Activated naive CD4-positive, alpha-beta T cell treated with anti-CD3 and anti-CD28 coated beads, Interleukin-2, amount 10 ng/mL, durations not matched to agents 7 days and 5 days (primary cell): ENCODE data around the gene ARRDC1.

Source experiments
- CTCF ChIA-PET: fragments of 350-600 bp; sonication (Branson Sonifier 250); formaldehyde crosslinking; loops from one replicate; lab custom pipeline; 2021; ENCODE audit warnings: antibody characterized with exemption; lab: Charles Lee
- DNase-seq: peaks from one replicate; pipeline ENCODE4 v3.0.0-alpha.2; 2020
- H3K27ac Mint-ChIP-seq: one replicate; pipeline ENCODE4 v1.8.0; 2021; ENCODE audit warnings: mild to moderate bottlenecking, moderate library complexity, mixed read lengths
- H3K27me3 Mint-ChIP-seq: one replicate; pipeline ENCODE4 v1.8.0; 2021; ENCODE audit warnings: mild to moderate bottlenecking, mixed read lengths
- H3K36me3 Mint-ChIP-seq: one replicate; pipeline ENCODE4 v1.8.0; 2021; ENCODE audit warnings: mixed read lengths
- H3K4me1 Mint-ChIP-seq: one replicate; pipeline ENCODE4 v1.8.0; 2021; ENCODE audit warnings: mixed read lengths
- H3K4me3 Mint-ChIP-seq: one replicate; pipeline ENCODE4 v1.8.0; 2021; ENCODE audit warnings: mild to moderate bottlenecking, moderate library complexity, mixed read lengths
- H3K9me3 Mint-ChIP-seq: one replicate; pipeline ENCODE4 v1.8.0; 2021; ENCODE audit warnings: mixed read lengths

Gene ARRDC1

GRCh38 chr9:137643921-137644320 lies 38.4 kb downstream of the ARRDC1 start:
- no peaks in the 10 kb centered on the region for H3K9me3 Mint-ChIP-seq
- CTCF ChIA-PET = interaction anchor here (0.7 kb wide), 1 partner anchor 23 kb away, joined by 6 read pairs; no protein-coding TSS in a partner anchor
- peaks cover 49% of the 10 kb centered on the region for H3K4me1 Mint-ChIP-seq
- H3K27ac Mint-ChIP-seq = no peak overlapping the region
- H3K36me3 Mint-ChIP-seq = peaks cover 47% of the 10 kb centered on the region
- no peaks in the 10 kb centered on the region for H3K27me3 Mint-ChIP-seq
- DNase-seq = no peak
- H3K4me3 Mint-ChIP-seq = no peak overlapping the region

- no peak overlapping the region for H3K4me3 Mint-ChIP-seq
- no peaks in the 10 kb centered on the region for H3K27me3 Mint-ChIP-seq
- H3K36me3 Mint-ChIP-seq = peaks cover 45% of the 10 kb centered on the region
- H3K9me3 Mint-ChIP-seq = no peaks in the 10 kb centered on the region
- H3K27ac Mint-ChIP-seq = no peak overlapping the region
- peaks cover 44% of the 10 kb centered on the region for H3K4me1 Mint-ChIP-seq
- DNase-seq = no peak
- CTCF ChIA-PET = no interaction called here
Measured at GRCh38 chr9:137645211-137645610, 39.7 kb downstream of the ARRDC1 start.

- no peaks in the 10 kb centered on the region for H3K27me3 Mint-ChIP-seq
- H3K27ac Mint-ChIP-seq = peak overlapping the region; percentile 33
- no peak overlapping the region for H3K4me3 Mint-ChIP-seq
- peaks cover 41% of the 10 kb centered on the region for H3K4me1 Mint-ChIP-seq
- CTCF ChIA-PET = no interaction called here
- peaks cover 45% of the 10 kb centered on the region for H3K36me3 Mint-ChIP-seq
- no peak for DNase-seq
- no peaks in the 10 kb centered on the region for H3K9me3 Mint-ChIP-seq
Measured at GRCh38 chr9:137646341-137646740, 40.9 kb downstream of the ARRDC1 start.

GRCh38 chr9:137647096-137647714 lies 41.7 kb downstream of the ARRDC1 start:
- Mint-ChIP-seq H3K36me3 (peaks cover 44% of the 10 kb centered on the region), H3K4me1 (peaks cover 39% of the 10 kb centered on the region), H3K27me3 (no peaks in the 10 kb centered on the region), H3K4me3 (no peak overlapping the region), H3K27ac (peak overlapping the region; percentile 47), H3K9me3 (no peaks in the 10 kb centered on the region)
- CTCF ChIA-PET = interaction anchor here (0.8 kb wide), 1 partner anchor 26 kb away, joined by 3 read pairs; no protein-coding TSS in a partner anchor
- peak; percentile 25 for DNase-seq

- Mint-ChIP-seq H3K36me3 (peaks cover 45% of the 10 kb centered on the region), H3K27ac (no peak overlapping the region), H3K4me1 (peaks cover 39% of the 10 kb centered on the region), H3K9me3 (no peaks in the 10 kb centered on the region), H3K4me3 (no peak overlapping the region), H3K27me3 (no peaks in the 10 kb centered on the region)
- DNase-seq = no peak
- CTCF ChIA-PET = no interaction called here
Measured at GRCh38 chr9:137648396-137648795, 42.9 kb downstream of the ARRDC1 start.

GRCh38 chr9:137649553-137649952 lies 44.1 kb downstream of the ARRDC1 start:
- H3K27me3 Mint-ChIP-seq = no peaks in the 10 kb centered on the region
- no peaks in the 10 kb centered on the region for H3K9me3 Mint-ChIP-seq
- H3K4me3 Mint-ChIP-seq = no peak overlapping the region
- peaks cover 44% of the 10 kb centered on the region for H3K36me3 Mint-ChIP-seq
- DNase-seq = no peak
- CTCF ChIA-PET = no interaction called here
- peaks cover 36% of the 10 kb centered on the region for H3K4me1 Mint-ChIP-seq
- H3K27ac Mint-ChIP-seq = no peak overlapping the region

GRCh38 chr9:137650259-137650658 lies 44.8 kb downstream of the ARRDC1 start:
- no peak for DNase-seq
- Mint-ChIP-seq H3K27ac (peak overlapping the region; percentile 13), H3K4me1 (peaks cover 35% of the 10 kb centered on the region), H3K36me3 (peaks cover 43% of the 10 kb centered on the region), H3K4me3 (no peak overlapping the region), H3K9me3 (no peaks in the 10 kb centered on the region), H3K27me3 (no peaks in the 10 kb centered on the region)
- CTCF ChIA-PET = no interaction called here

- Mint-ChIP-seq H3K27me3 (no peaks in the 10 kb centered on the region), H3K4me1 (peaks cover 32% of the 10 kb centered on the region), H3K36me3 (peaks cover 44% of the 10 kb centered on the region), H3K4me3 (no peak overlapping the region), H3K9me3 (no peaks in the 10 kb centered on the region), H3K27ac (no peak overlapping the region)
- CTCF ChIA-PET = no interaction called here
- DNase-seq = no peak
Measured at GRCh38 chr9:137650779-137651178, 45.3 kb downstream of the ARRDC1 start.

- DNase-seq = no peak
- H3K4me1 Mint-ChIP-seq = peaks cover 21% of the 10 kb centered on the region
- no peaks in the 10 kb centered on the region for H3K27me3 Mint-ChIP-seq
- H3K9me3 Mint-ChIP-seq = no peaks in the 10 kb centered on the region
- no peak overlapping the region for H3K27ac Mint-ChIP-seq
- CTCF ChIA-PET = no interaction called here
- H3K4me3 Mint-ChIP-seq = no peak overlapping the region
- peaks cover 26% of the 10 kb centered on the region for H3K36me3 Mint-ChIP-seq
Measured at GRCh38 chr9:137656416-137656815, 50.9 kb downstream of the ARRDC1 start.

GRCh38 chr9:137657606-137658005 lies 52.1 kb downstream of the ARRDC1 start:
- peaks cover 21% of the 10 kb centered on the region for H3K4me1 Mint-ChIP-seq
- H3K27ac Mint-ChIP-seq = peak overlapping the region; percentile 49
- H3K27me3 Mint-ChIP-seq = no peaks in the 10 kb centered on the region
- peaks cover 21% of the 10 kb centered on the region for H3K36me3 Mint-ChIP-seq
- no peak for DNase-seq
- no peak overlapping the region for H3K4me3 Mint-ChIP-seq
- H3K9me3 Mint-ChIP-seq = no peaks in the 10 kb centered on the region
- CTCF ChIA-PET = no interaction called here

- DNase-seq = no peak
- no peaks in the 10 kb centered on the region for H3K9me3 Mint-ChIP-seq
- CTCF ChIA-PET = interaction anchor here (1.8 kb wide), 1 partner anchor 13 kb away, joined by 9 read pairs; no protein-coding TSS in a partner anchor
- H3K4me3 Mint-ChIP-seq = no peak overlapping the region
- H3K27me3 Mint-ChIP-seq = no peaks in the 10 kb centered on the region
- peaks cover 22% of the 10 kb centered on the region for H3K36me3 Mint-ChIP-seq
- H3K27ac Mint-ChIP-seq = no peak overlapping the region
- peaks cover 21% of the 10 kb centered on the region for H3K4me1 Mint-ChIP-seq
Measured at GRCh38 chr9:137658781-137659180, 53.3 kb downstream of the ARRDC1 start.

- peaks cover 16% of the 10 kb centered on the region for H3K36me3 Mint-ChIP-seq
- no peaks in the 10 kb centered on the region for H3K27me3 Mint-ChIP-seq
- no peak overlapping the region for H3K4me3 Mint-ChIP-seq
- CTCF ChIA-PET = interaction anchor here (1.8 kb wide), 1 partner anchor 12 kb away, joined by 9 read pairs; no protein-coding TSS in a partner anchor
- H3K4me1 Mint-ChIP-seq = peaks cover 21% of the 10 kb centered on the region
- no peaks in the 10 kb centered on the region for H3K9me3 Mint-ChIP-seq
- no peak overlapping the region for H3K27ac Mint-ChIP-seq
- no peak for DNase-seq
Measured at GRCh38 chr9:137660144-137660543, 54.7 kb downstream of the ARRDC1 start.

- CTCF ChIA-PET = no interaction called here
- no peak overlapping the region for H3K4me3 Mint-ChIP-seq
- peaks cover 15% of the 10 kb centered on the region for H3K4me1 Mint-ChIP-seq
- peaks cover 10% of the 10 kb centered on the region for H3K36me3 Mint-ChIP-seq
- no peak for DNase-seq
- H3K27ac Mint-ChIP-seq = no peak overlapping the region
- H3K27me3 Mint-ChIP-seq = no peaks in the 10 kb centered on the region
- H3K9me3 Mint-ChIP-seq = no peaks in the 10 kb centered on the region
Measured at GRCh38 chr9:137663584-137663983, 58.1 kb downstream of the ARRDC1 start.

GRCh38 chr9:137664676-137665075 lies 59.2 kb downstream of the ARRDC1 start:
- CTCF ChIA-PET = interaction anchor here (1.0 kb wide), 1 partner anchor 8 kb away, joined by 3 read pairs; no protein-coding TSS in a partner anchor
- no peak overlapping the region for H3K4me3 Mint-ChIP-seq
- DNase-seq = no peak
- H3K27ac Mint-ChIP-seq = no peak overlapping the region
- no peaks in the 10 kb centered on the region for H3K9me3 Mint-ChIP-seq
- peaks cover 16% of the 10 kb centered on the region for H3K36me3 Mint-ChIP-seq
- H3K27me3 Mint-ChIP-seq = no peaks in the 10 kb centered on the region
- H3K4me1 Mint-ChIP-seq = peaks cover 12% of the 10 kb centered on the region
